Sigmoid colon (tissue), 7 donors: ENCODE data around the gene PRR32. TPM values are rescaled to one million over a fixed set of nuclear protein-coding genes. Genes with fewer than 3 reads are reported as not detected.
"Not testable (repeated sequence)": the region's sequence is repeated elsewhere in the genome, so short reads cannot be mapped to it uniquely, and the experiment has no call there.

Experiments
- DNase-seq: peaks from one replicate; pipeline ENCODE4 v3.0.0-alpha.2; 2019
- H3K27ac ChIP-seq, 4 donors: fragments of 200-600 bp; sonication (generic); one replicate each; pipeline ENCODE4 v1.5.1; 2016 to 2019; ENCODE audit warnings: mild to moderate bottlenecking in 1 of 4
- H3K27me3 ChIP-seq, 3 donors: fragments of 200-600 bp; sonication (generic); one replicate each; pipeline ENCODE4 v1.5.1; 2019; ENCODE audit warnings: mild to moderate bottlenecking in 1 of 3
- H3K36me3 ChIP-seq, 4 donors: fragments of 200-600 bp; sonication (generic); one replicate each; pipeline ENCODE4 v1.5.1; 2016 to 2019
- H3K4me1 ChIP-seq, 4 donors: fragments of 200-600 bp; sonication (generic); one replicate each; pipeline ENCODE4 v1.5.1; 2017 to 2019
- H3K4me3 ChIP-seq, 4 donors: fragments of 200-600 bp; sonication (generic); one replicate each; pipeline ENCODE4 v1.5.1; 2017 to 2019; ENCODE audit warnings: mild to moderate bottlenecking in 2 of 4, moderate library complexity in 1 of 4
- H3K9me3 ChIP-seq, 4 donors: fragments of 200-600 bp in 3 of 4; sonication (generic) in 3 of 4; one replicate each; pipeline versions ENCODE4 v1.5.1 to v1.6.1; 2013 to 2019
- EP300 ChIP-seq, 4 donors: sonication (generic); formaldehyde crosslinking; IDR thresholded peaks; one replicate each; pipeline ENCODE4 v1.6.1; 2017; ENCODE audit warnings: antibody characterized with exemption in 4 of 4
- POLR2A ChIP-seq, 2 donors: fragments of 450-650 bp; IDR thresholded peaks; one replicate each; pipeline ENCODE4 v1.6.1; 2016; ENCODE audit warnings: antibody characterized with exemption in 2 of 2, mild to moderate bottlenecking in 2 of 2, moderate library complexity in 2 of 2
- POLR2AphosphoS5 ChIP-seq, 4 donors: sonication (generic); formaldehyde crosslinking; IDR thresholded peaks; one replicate each; pipeline ENCODE4 v1.6.1; 2017; ENCODE audit warnings: antibody characterized with exemption in 4 of 4
- WGBS, 2 donors: extraction: QIAGEN DNeasy Blood & Tissue Kit; methylation state at CpG; one replicate each; pipeline ENCODE4 v1.1.7; 2013; 5-methylcytosine and 5-hydroxymethylcytosine counted together
- intact Hi-C: fragments of 100-400 bp; cut with DNase I; formaldehyde crosslinking; loops from one replicate; pipeline ENCODE4 v1.15.1; 2023
- polyA plus RNA-seq, 3 donors: library from polyadenylated mRNA; stranded (reverse); fragments of 200-250 nt; gene quantifications; one replicate each; pipeline ENCODE4 v1.2.3, GENCODE V29; 2013
- total RNA-seq, 4 donors: library from RNA; depleted of rRNA; stranded (reverse); fragments of >200 nt; gene quantifications; one replicate each; pipeline ENCODE4 v1.1.0, GENCODE V29; 2016
- TF ChIP-seq, protein P1 (sequence below), 4 experiments: fragments of 450-650 bp in 3 of 4; fragments of 200-600 bp in 1 of 4; IDR thresholded peaks; one replicate each; pipeline ENCODE4 v1.5.1; 2016 to 2019; ENCODE audit warnings: antibody characterized with exemption in 4 of 4, mild to moderate bottlenecking in 3 of 4, moderate library complexity in 2 of 4
- donor health status: healthy with polysubstance abuse.
- donor health status: Bipolar disorder and iron deficiency.
- donor health status: healthy.

Gene PRR32
- not detected for total RNA-seq
- not detected for polyA plus RNA-seq

- TF ChIP-seq, protein P1, sequence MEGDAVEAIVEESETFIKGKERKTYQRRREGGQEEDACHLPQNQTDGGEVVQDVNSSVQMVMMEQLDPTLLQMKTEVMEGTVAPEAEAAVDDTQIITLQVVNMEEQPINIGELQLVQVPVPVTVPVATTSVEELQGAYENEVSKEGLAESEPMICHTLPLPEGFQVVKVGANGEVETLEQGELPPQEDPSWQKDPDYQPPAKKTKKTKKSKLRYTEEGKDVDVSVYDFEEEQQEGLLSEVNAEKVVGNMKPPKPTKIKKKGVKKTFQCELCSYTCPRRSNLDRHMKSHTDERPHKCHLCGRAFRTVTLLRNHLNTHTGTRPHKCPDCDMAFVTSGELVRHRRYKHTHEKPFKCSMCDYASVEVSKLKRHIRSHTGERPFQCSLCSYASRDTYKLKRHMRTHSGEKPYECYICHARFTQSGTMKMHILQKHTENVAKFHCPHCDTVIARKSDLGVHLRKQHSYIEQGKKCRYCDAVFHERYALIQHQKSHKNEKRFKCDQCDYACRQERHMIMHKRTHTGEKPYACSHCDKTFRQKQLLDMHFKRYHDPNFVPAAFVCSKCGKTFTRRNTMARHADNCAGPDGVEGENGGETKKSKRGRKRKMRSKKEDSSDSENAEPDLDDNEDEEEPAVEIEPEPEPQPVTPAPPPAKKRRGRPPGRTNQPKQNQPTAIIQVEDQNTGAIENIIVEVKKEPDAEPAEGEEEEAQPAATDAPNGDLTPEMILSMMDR (IDR thresholded peaks at IDR 0.05) = no peak
- TF ChIP-seq POLR2A (IDR thresholded peaks at IDR 0.05) = no peak
- no peak for TF ChIP-seq POLR2AphosphoS5 (IDR thresholded peaks at IDR 0.05)
- no peak for TF ChIP-seq EP300 (IDR thresholded peaks at IDR 0.05)
- Histone ChIP-seq H3K9me3 (no peaks in the 10 kb centered on the region), H3K27ac (no peak within 1 kb of the TSS), H3K4me3 (no peak within 1 kb of the TSS), H3K36me3 (no peaks in the 10 kb centered on the region), H3K27me3 (no peaks in the 10 kb centered on the region), H3K4me1 (no peaks in the 10 kb centered on the region)
- intact Hi-C loops = no loop called here
- no peak for DNase-seq
These were observed at the start of gene PRR32 for GRCh38 chrX:126819429-126819828. TSS of gene PRR32 (plus strand) at chrX:126819729. CDS start at chrX:126819844, 115 bp downstream.

DNA sequence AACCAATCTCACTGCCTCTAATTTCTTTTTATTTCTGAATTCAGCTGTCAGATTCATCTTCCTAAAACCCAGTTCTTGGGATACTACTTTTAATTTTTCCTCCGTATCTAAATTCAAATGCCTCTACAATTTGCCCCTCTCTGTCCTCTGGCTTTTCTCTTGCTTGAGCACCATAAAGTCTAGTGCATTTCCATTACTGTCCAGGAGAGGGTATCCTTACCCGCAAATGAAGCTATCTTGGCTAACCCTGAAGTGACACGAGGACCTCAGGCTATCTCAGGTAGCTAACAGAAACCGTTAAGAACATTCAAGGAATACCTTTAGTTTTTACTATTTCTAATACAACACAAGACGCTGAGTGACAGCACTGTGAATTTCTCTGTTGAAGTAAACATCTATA is 49.4 kb upstream of the PRR32 start:
- intact Hi-C loops = loop anchor here (5.0 kb wide), 1 partner anchor 267 kb away; no protein-coding TSS in a partner anchor
- TF ChIP-seq, protein P1 (IDR thresholded peaks at IDR 0.05) = peak in 2 of 4 experiments; percentile 37 to 43
- TF ChIP-seq EP300 (IDR thresholded peaks at IDR 0.05) (no peak), POLR2AphosphoS5 (IDR thresholded peaks at IDR 0.05) (no peak), POLR2A (IDR thresholded peaks at IDR 0.05) (no peak)
- DNase-seq = no peak
- H3K4me1 ChIP-seq = no peaks in the 10 kb centered on the region
- no peaks in the 10 kb centered on the region for H3K27me3 ChIP-seq
- no peak overlapping the region for H3K27ac ChIP-seq
- 10 to 28% methylated on average over 5 of the region's 5 CpGs for WGBS, 2 donors
- H3K36me3 ChIP-seq = no peaks in the 10 kb centered on the region
- no peaks in the 10 kb centered on the region for H3K9me3 ChIP-seq
- no peak overlapping the region for H3K4me3 ChIP-seq

GRCh38 chrX:126785539-126785938 is 34.0 kb upstream of the PRR32 start:
- TF ChIP-seq, protein P1 (IDR thresholded peaks at IDR 0.05) = no peak
- TF ChIP-seq POLR2AphosphoS5 (IDR thresholded peaks at IDR 0.05) = no peak
- no peak for TF ChIP-seq EP300 (IDR thresholded peaks at IDR 0.05)
- TF ChIP-seq POLR2A (IDR thresholded peaks at IDR 0.05) = no peak
- Histone ChIP-seq H3K27ac (no peak overlapping the region), H3K4me1 (no peaks in the 10 kb centered on the region), H3K36me3 (no peaks in the 10 kb centered on the region), H3K9me3 (no peaks in the 10 kb centered on the region), H3K4me3 (no peak overlapping the region), H3K27me3 (no peaks in the 10 kb centered on the region)
- 96% methylated on average over 2 of the region's 2 CpGs for WGBS, 2 donors
- no peak for DNase-seq
- intact Hi-C loops = no loop called here

GRCh38 chrX:126799059-126799458 is 20.5 kb upstream of the PRR32 start:
- intact Hi-C loops = no loop called here
- no peaks in the 10 kb centered on the region for H3K9me3 ChIP-seq
- TF ChIP-seq POLR2A (IDR thresholded peaks at IDR 0.05) = no peak
- no peak for TF ChIP-seq EP300 (IDR thresholded peaks at IDR 0.05)
- TF ChIP-seq, protein P1 (IDR thresholded peaks at IDR 0.05) = no peak
- no peak for TF ChIP-seq POLR2AphosphoS5 (IDR thresholded peaks at IDR 0.05)
- 73 to 92% methylated on average over 1 of the region's 1 CpG for WGBS, 2 donors
- no peaks in the 10 kb centered on the region for H3K27me3 ChIP-seq
- no peak for DNase-seq
- no peak overlapping the region for H3K4me3 ChIP-seq
- no peaks in the 10 kb centered on the region for H3K4me1 ChIP-seq
- no peaks in the 10 kb centered on the region for H3K36me3 ChIP-seq
- no peak overlapping the region for H3K27ac ChIP-seq

GRCh38 chrX:126806784-126807183 is 12.7 kb upstream of the PRR32 start:
- H3K9me3 ChIP-seq, H3K4me3 ChIP-seq, H3K27ac ChIP-seq, intact Hi-C loops, H3K4me1 ChIP-seq, H3K27me3 ChIP-seq, H3K36me3 ChIP-seq: not testable (repeated sequence)
- peak; percentile 47 for DNase-seq
- WGBS, 2 donors = 72 to 81% methylated on average over 3 of the region's 3 CpGs
